GM18502 (cell line): ENCODE measurements around the gene WDR86.

Experiments
- ATAC-seq: cut with Tn5 transposase; IDR thresholded peaks from one replicate; pipeline ENCODE4 v1.9.1; 2021; ENCODE audit warnings: mild to moderate bottlenecking; ENCODE audit not compliant: unreplicated experiment, poor library complexity

Gene WDR86

DNA sequence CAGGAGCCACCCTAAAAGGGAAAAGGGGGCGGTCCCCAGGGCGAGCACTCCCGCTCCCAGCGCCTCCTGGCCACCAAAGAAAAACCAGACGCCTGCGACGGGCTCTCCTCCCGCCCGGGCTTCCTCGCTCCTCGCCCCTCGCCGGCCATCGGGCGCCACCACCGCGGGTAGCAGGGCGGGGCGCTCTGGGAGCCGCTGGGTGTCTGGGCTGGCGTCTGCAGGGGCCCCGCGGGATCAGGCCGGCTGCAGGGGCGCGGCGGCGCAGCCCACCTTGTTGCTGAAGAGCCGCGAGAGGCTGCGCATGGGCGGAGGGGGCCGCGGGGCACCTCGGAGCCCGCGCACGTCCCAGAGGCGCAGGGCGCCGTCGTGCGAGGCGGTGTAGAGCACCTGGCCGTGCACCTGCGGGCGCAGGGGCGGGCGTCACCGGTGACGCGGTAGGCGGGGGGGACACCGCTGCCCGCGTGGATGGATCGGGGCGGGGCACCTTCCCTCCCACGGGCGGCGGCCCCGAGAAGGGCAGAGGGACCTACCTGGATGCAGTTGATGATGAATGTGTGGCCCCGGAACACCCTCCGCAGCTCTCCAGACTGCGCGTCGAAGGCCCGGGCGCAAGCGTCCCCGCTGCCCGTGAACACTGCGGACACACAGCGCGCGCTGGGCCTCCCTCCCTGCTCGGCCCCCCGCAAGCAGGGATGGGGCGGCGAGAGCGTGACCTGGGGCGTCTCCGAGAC, 28.3 kb downstream of the WDR86 start:
- no peak for ATAC-seq

DNA sequence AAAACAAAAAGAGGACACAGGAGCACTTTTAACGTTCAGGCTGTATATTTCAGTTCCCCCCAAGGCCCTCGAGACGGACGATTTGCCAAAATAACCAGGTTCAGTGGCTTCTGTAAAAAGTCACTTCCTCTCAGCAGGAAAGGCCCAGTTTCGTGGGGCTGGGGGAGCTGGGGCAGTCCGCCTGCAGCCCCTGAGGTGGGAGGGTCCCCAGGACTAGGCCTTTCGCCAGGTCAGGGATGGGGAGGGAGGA, 28.8 kb downstream of the WDR86 start:
- no peak for ATAC-seq

DNA sequence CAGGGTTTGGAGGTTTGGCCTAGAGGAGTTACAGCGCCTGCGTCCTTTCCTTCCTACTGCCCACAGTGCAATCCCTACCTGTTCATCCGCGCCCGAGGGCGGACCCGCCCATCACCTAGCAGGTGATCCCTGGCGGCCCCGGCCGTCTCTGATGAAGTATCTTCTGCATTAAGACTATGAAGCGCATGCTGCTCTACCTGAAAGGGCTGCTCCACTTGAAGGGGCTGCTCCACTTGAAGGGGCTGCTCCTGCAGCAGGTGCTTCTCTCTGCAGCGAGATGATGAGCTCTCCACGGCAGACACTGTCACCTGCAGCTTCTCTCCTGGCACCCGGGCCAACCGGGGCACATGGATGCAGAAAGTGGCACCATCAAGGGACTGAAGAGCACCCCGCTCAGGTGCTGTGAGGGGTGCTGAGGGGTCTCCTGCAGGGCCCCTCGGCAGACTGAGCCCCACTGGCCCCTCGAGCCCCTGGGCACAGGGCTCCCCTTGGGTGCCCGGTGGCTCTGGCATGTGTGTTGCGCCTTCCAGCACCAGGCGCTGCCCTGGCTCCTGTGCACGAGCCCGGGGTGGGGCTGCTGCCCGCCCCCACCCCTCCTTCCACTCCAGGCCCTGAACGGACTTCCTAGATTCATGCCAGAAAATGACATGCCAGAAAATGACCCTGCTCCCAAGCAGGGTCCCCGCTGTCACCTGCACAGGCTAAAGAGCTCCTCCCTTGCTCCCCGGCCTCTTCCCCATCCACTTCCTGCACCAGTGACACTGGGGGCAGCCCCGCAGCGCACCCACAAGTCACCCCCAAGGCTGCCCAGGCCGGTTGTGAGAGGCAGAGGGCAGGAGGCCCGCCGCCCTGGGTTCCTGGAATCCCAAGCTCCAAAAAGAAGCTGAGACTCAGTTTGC, 29.4 kb downstream of the WDR86 start:
- no peak for ATAC-seq

DNA sequence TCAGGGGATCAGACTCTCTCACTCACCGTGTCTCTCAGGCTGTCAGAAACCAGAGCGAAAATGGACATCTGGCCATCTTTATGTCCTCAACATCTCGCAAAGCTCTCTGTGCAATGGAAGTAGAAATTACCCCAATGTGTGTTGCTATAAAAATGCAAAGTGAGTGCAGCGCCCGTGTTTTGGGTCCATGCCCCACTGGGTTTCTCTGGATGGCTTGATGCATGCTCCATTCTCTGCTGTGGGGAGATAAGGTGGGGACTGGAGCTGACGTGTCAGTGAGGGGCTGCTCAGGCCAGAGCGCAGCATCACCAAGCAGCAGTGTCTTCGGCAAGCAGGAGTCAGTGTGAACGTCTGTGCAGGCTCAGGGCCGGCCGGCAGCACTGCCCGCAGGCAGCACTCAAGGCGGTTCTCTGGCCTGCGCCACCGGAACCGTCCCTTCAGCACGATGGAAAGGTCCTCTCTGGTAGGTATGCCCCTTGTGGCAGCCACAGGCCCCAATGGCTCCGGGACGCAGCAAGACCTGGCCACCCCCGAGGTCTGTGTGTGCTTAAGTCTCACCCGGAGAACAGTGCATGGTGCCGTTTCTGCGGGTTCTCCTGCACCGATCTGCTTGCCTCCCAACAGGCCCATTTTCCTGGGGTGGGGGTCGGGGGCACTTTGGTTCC, 30.2 kb downstream of the WDR86 start:
- no peak for ATAC-seq

DNA sequence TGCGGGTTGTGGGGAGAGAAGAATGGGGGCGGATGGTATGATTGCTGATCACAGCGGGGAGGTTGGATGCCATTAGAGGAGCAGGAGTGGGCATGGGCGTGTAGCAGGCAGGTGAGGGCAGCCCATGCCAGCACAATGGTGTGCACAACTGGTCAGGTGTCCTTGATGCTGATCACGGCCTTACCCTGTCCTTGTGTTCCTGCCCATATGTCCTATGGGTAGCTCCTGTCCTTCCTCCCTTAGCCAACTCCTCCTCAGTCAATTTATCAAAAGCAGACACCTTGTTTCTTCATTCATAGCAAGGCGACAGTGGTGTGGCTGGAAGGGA, 30.7 kb downstream of the WDR86 start:
- ATAC-seq, result no peak

DNA sequence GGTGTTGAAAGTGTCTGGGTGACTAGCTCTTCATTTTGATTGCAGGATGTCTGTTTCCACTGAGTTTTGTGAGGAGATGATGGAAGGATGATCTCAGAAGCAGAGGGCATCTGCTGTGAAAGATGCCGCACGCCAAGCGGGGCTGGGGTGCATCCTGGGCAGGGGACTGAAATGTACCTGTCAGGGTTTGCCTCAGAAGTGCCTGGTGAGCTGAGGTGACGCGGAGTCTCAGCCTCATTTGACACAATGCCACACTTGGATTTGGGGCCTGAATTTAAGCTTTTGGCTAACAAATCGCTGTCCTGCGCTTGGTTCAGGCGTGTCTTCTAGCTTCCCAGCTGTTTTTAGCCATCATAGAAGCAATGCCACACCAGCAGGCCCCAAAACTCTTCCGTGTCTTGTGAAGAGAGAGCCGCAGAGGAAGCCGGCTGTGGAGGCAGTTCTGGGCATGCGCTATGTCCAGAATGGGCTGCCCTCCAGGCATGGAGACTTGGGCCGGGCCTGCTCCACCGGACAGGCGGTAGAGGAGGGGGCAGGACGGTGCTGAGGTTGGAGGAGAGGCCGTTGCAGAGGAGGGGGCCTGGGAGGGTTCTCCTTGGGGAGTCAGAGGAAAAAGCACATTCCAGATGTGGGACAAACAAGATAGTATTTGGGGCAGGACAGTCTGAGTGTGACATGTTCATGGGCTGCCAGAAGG, 31.2 kb downstream of the WDR86 start:
- no peak for ATAC-seq

DNA sequence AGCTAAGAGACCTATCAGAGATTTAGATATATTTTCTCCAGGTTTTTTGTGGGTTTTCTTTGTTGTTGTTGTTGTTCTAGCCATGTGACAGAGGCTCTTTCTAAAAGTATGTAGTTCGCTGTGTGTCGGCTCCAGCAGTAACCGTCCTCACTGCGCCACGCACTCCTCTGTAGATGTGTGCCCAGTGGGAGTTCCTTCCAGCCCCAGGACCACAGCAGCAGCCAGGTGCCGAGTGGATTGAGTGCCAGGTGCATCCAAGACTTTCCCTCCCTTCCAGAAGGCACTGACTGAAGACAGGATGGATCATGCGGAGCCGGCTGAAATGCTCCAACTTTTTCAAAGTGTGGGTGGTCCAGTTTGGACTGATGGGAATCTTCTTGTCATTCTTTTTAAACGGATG, 31.8 kb downstream of the WDR86 start:
- ATAC-seq, result no peak

DNA sequence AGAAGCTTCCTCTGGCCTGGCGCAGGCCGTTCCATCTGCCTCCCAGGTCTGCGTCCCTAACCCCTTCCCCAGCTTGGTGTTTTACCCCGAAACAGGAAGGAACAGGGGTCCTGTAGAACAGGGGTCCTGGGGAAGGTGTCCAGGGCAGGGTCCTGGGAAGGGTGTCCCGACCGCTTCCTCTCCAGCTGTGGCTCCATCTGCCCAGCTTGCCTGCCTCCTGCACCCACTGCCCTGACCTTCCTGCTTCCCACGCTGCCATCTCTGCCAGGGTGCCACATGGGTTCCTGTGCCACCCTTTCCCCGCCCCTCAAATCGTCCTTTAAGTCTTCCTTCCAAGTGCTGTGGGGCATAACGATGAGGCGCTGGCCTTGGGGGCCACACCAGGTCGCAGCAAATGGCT, 32.4 kb downstream of the WDR86 start:
- no peak for ATAC-seq

DNA sequence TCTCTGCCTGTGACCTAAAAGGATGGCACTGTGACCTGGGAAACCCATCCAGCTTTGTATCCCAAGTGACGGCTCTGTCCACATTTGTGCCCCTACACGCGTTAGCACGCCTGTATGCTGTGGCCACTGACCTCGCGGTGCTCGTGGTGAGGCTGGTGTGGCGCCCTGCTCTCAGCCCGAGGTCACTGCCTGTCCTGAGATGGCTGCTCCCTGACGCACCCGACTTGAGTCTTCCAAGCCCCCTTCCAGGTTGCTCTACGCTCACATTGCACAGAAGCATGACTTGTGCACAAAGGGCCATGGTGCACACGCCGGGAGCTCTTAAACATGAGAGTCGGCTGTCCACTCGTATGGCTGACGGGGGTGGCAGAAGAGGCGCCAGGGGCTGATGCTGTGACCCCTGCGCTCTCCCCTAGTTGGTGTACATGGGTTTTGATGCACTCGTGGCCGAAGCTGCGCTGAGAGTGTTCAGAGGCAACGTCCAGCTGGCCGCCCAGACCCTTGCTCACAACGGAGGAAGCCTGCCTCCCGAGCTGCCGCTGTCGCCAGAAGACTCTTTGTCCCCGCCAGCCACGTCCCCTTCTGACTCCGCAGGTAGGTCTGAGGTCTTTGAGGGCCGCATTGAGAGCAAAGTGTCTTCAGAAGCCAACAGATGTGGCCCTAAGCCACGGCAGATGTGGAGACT, 33.5 kb downstream of the WDR86 start:
- ATAC-seq, result no peak

DNA sequence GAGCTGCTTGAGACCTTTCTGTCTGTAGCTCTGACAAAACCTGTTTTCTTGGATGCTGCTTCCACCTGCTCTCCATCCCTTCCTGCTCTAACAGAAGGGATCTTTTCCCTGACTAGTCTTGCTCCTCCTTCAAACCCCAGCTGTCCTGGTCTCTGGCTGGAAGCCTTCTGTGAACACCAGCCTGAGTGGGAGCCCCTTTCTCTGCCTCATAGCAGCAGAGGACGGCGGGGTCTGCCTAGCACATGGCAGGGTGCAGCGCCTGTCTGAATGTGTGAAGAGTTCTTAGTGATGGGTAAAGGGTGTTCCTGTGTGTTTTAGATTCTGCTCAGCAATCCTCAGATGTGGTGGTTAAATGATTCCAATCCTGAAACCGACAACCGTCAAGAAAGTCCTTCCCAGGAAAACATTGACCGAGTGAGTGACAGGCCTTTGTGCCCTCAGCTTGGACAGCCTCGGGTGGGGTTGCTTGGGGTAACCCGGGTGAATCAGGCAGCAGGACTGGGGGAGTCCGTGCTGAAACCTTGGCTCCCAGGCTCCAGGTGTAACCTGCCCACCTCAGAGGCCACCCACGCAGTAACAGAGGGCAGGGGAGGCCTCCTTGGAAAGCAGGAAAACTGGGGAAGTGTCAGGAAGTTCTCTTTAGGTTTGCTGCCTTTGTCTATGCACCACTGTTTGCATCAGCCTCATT, 34.2 kb downstream of the WDR86 start:
- ATAC-seq, result no peak

DNA sequence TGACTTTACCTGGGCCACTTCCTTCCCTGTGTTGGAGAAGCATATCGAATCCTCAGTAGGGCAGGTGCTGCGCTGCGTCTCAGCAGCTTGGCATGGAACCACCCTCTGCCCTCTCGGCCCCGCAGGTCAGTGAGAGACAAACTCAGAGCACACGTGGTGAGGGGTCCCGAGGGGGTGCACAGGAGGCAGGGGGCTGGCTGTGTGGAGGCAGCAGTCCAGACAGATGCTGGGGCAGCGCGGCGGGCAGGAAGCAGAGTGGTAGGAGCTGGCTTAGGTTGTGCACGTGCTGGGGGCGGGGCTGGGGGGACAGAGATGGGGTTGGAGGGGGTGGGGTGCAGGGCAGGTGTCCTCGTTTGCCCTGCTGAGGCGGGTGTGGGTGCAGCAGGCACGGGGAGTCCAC, 35.1 kb downstream of the WDR86 start:
- no peak for ATAC-seq

DNA sequence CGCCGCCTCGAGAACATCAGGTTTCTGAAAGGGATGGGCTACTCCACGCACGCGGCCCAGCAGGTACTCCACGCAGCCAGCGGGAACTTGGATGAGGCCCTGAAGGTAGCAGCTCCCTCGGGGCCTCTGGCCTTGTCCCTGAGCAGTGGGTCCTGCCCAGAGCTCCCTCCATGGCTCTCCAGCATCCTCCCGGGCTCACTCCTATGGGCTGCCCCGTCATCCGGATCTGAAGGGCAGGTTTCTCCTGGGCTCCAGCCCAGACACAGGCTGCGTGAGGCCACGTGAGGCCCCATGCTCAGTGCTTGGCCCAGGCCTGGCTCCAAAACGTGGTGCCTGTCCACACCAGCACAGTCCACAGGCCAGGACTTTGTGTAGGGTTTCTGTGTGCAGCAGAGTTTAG, 35.7 kb downstream of the WDR86 start:
- no peak for ATAC-seq

DNA sequence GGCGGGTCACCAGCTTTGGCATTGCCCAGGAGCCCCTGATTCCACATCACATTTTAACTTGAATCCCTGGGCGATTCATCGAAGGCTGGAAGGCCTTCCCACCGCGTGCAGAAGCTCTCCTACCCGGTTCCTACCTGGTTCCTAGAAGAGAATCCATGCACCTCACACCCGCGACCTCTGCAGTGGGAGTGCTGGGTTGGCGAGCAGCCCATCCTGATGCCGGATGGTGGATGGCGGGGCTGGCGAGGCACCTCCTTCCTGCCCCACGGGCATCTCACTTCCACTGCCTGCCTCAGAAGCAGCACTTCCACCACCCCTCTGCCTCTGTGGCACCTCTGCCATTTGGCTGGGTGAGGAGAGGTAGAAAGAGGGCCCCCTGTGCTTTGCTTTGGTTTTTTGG, 36.2 kb downstream of the WDR86 start:
- ATAC-seq, result no peak

DNA sequence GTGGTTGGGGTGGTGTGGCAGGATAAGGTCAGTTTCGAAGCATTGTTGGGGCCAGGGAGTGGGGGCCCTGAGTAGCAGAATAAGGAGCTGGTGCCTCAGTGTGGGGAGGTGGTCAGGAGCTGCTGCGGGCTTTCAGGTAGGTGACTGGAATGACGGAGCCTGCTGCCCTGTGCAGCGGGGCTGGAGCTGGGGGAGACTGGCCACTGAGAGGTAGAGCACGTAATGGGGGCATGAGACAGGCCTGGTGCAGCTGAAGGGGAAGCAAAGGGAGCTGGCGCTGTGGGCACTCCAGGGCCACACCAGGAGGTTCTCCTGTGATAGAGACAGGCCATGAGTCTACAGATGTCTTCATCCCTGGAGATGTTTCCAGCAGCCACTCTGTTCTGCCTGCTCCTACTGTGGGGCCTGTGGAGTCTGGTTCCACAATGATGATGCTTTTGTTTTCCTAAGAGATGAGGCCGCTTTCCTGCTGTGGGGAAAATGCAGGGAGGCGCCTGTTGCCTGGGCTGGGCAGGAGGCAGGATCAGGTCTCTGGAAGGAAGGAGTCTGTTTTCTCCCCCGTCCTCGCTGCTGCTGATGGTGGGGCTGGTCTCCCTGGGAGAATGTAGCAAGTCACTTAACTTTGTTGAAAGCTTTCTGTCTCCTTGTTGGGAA, 37.1 kb downstream of the WDR86 start:
- no peak for ATAC-seq

DNA sequence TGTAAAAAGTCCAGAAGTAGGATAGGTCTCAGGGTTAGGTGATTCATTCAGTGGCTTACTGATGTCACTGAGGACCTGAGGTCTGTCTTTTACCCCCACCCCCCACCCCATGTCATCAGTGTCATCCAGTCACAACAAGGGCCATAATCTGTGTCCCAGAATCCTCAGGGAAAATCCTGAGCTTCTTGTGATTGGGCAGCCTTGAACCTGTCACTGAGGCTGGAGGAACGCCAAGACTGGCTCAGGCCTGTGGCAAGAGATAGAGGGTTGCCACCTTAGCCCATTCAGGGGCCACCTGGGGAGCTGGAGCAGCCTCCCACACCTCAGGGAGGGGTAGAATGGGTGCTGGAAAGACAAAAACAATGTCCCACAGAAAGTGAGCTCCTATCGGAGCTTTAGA, 38.6 kb downstream of the WDR86 start:
- ATAC-seq, result no peak

DNA sequence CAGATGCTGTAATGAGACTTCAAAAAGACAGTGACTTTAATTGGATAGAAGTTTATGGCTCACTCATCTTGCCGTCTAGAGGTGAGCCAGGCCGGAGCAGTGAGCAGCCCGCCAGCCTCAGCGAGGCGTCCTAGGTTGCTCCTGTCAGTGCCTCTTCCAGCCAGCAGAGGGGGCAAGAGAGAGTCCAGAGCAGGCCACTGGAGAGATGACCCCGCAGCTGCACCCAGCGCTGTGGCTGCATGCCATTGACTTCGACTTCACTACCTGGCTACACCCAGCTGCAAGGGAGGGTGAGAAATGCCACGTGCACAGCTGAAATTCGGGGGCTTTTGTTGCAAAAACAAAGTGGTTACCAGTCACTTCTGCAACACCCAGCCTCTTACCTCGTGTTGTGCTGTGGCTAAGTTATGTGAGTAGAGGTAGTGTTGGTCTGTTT, 41.7 kb downstream of the WDR86 start:
- ATAC-seq, result peak; percentile 97

DNA sequence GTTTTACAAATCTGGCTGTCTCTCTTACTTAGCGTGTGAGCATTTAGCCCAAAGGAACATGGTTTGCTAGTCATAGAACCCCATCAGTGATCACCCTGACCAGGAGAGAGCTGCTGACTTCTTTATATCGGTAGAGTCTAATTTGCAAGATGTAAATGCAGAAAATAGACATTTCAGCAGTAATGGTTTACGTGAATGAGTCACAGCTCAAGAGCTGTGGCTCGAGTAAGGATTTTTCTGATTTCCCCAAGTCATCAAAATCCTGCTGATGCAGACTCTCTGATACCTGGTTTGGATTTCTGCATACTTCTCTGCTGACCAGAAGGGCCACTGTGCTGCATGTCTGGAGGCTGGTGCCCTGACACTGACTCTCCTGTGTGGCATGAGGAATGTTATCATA, 42.6 kb downstream of the WDR86 start:
- ATAC-seq, result no peak

DNA sequence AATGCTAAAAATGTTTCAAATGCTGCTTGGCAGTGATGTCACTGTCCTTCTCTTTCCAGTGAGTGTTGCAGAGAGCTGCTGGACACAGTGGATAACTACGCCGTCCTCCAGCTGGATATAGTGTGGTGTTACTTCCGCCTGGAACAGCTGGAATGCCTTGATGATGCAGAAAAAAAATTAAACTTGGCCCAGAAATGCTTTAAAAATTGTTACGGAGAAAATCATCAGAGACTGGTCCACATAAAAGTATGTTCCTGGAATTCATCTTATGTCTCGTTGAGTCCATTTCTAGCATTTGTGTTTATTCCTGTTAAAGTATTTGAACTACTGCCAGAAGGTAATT, 43.0 kb downstream of the WDR86 start:
- no peak for ATAC-seq

DNA sequence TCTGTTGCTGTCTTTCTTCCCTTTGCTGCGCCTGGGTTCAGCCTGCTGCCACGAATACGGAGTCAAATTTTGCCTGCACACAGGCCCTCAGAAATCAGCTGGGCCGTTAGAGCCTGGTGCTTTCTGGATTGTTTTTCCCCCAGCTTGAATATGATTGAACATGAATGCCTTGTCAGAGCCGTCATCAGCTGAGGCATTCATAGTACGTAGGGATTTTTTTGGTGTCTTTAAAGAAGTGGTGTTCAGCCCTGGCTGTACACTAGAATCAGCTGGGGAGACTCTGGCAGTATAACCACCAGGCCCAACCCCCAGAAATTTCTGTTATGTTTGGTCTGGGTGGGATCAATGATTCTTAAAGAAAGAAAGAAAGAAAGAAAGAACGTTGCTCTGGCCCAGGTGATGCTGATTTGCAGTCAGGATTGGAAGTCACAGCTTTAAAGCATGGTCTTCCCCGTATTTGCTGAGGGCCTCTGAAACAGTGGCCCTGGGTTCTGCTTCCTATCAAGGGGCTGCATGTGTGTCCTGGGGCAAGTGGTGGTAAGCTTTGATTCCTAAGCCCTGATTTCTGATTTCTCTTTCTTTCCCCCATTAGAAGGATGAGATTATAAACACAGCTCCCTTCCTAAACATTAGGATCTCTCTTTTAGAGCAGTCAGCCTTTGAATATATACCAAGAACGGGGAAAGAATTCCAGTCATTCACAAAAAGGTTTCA, 43.5 kb downstream of the WDR86 start:
- ATAC-seq, result no peak
